NCI-H1417 (cell line): Measurements from ENCODE around the gene TF.

Experiments
- DNase-seq, 3 experiments: peaks; one replicate each; lab custom pipeline; 2025; lab: John Stamatoyannopoulos, UW

Gene TF

DNA sequence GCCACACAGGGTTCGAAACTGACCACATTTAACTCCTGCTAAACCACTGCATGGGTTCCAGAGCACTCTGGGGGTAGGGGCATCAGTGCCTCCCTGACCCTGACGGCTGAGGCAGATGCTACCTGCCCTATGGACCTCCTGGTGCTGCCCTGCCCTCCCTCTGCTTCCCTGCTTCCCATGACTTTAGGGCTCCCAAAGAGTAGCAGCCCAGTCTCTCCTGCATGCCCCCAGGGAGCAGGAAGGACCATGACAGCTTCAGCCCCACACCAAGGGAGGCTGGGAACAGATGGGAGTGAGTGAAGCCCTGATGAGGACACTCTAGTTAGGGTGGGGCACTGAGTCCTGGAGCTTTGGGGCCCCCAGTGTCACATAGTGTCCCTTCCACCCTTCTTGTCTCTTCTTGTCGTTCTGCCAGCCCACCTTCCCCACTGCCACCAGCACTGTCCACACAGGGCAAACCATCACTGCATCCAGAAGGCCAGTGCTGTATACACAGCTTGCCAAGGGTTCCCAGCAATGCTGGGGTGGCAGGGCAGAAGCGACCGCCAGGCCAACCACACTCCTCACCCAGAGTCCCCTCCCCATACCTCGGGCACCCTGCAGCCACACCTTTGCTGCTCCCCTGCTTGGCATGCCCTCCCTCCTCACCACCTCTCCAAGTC is 90.4 kb downstream of the TF start:
- no peak for DNase-seq

- DNase-seq = no peak
These were observed 91.5 kb downstream of the TF start for GRCh38 chr3:133837487-133838295.

GRCh38 chr3:133838296-133838789 is 92.2 kb downstream of the TF start:
- no peak for DNase-seq

DNA sequence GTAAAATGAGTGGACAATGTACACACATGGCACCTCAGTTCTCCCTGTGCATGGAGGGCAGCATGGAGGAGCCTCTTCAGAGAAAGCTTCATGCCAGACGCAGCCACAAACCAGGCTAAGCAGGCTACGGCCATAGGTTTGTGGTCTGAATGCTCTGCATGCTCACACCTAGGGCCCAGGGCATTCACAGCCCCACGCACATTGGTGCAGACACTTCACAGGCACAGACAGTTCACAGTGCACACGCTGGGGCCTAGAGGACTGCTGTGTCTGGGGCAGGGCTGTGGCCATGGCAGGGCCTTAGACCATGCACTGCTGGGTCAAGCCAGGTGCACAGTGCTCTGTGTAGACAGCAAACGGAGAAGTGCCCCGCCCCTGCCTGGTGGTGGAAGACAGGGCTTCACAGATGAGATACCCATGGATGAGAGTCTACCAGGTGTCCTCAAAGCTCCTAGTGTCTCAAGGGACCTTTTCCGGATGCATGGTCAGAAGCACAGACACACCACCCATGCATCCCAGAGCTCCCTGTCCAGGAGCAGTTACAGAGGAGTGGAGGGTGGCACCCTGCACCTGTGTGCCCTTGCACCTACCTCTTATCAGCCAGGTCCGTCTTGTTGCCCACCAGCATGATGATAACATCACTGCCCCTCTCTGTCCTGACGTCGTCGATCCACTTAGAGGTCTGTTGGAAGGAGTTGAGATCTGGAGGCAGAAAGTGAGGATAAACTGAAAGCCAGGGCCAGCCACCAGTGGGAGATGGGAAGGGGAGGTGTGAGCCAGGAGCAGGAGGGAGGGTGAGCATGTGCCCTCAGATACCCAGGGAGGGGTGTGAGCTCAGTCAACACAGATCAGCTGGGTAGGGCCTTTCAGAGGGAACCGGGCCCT is 93.0 kb downstream of the TF start:
- no peak for DNase-seq

- no peak for DNase-seq
These were observed 94.0 kb downstream of the TF start for GRCh38 chr3:133840055-133840737.

- no peak for DNase-seq
These were observed 94.6 kb downstream of the TF start for GRCh38 chr3:133840767-133841166.

DNA sequence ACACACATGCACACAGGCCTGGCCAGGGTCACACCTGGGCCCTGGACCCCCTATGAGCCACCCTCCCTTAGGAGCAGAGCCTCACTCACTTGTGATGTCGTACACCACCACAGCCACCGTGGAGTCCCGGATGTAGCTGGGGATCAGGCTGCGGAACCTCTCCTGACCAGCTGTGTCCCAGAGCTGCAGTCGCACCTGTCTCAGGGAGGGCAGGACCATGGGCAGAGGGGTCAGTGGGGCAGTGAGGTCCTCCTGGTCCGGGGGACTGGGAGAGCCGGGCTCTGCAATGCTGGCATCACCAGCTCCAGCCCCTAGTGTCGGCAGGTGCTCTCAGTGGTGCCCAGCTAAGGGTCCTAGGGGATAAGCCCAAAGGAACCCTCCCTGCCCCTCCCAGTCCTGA is 95.0 kb downstream of the TF start:
- DNase-seq = no peak

- no peak for DNase-seq
These were observed 96.0 kb downstream of the TF start for GRCh38 chr3:133842158-133842557.

DNA sequence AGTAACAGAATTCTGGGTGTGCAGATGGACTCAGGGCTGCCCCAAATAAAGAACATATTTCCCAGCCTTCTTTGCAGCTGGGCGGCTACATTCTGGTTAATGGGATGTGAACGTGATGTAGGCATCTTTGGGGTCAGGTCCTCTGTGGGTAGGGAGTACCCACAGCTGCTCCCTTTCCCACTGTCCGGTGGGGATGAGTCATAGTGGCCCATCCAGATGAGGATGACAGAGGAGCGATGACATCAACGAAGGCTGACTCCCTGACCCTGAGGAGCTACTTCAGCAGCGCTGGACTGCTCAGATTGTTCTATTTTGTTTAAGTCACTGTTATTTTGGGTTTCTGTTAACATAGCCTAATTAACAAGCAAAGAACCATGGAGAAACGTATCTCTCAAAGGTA is 97.4 kb downstream of the TF start:
- no peak for DNase-seq

- DNase-seq = no peak
These were observed 98.9 kb downstream of the TF start for GRCh38 chr3:133845127-133845526.
